ENCODE measurements around the gene WHRN.

WHRN gene

GRCh38 chr9:114505187-114506081 is at the start of gene WHRN:
Gene WHRN, minus strand, starts transcription at chr9:114505473. Its CDS starts 672 bp downstream, at chr9:114504801.
- Mint-ChIP-seq H3K27me3 (peaks cover 97% of the 10 kb centered on the region), H3K4me3 (peak within 1 kb of the TSS; percentile 75), H3K9me3 (no peaks in the 10 kb centered on the region), H3K27ac (peak within 1 kb of the TSS; percentile 24), H3K36me3 (no peaks in the 10 kb centered on the region), H3K4me1 (peaks cover 13% of the 10 kb centered on the region)
- CTCF ChIA-PET: interaction anchor here (1.1 to 10.1 kb wide), 7 partner anchors 17 to 147 kb away, joined by 3 to 96 read pairs (median 6); no protein-coding TSS in a partner anchor
- peak; percentile 94 for DNase-seq

DNA sequence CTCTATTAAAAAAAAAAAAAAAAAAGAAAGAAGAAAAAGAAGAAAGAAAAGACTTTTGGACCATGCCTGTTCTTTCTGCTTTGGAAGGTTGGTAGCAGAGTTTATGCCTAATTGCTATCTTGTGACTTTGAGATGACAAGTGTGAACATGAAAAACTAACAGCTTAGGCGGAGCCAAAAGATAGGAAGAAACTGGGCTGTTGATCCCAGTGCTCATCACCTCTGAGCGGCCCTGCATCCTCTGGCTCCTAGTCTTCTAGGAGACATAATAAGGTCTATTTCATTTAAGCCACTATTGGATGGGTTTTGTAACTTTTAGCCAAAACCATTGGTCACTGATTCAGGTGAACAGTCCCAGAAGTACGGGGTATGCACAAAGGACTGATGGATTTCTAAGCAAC is 47.9 kb upstream of the WHRN start:
- Mint-ChIP-seq H3K9me3 (no peaks in the 10 kb centered on the region), H3K36me3 (no peaks in the 10 kb centered on the region), H3K4me3 (no peak overlapping the region), H3K27ac (no peak overlapping the region), H3K27me3 (peaks cover 47% of the 10 kb centered on the region), H3K4me1 (no peaks in the 10 kb centered on the region)
- no peak for DNase-seq
- CTCF ChIA-PET: no interaction called here

DNA sequence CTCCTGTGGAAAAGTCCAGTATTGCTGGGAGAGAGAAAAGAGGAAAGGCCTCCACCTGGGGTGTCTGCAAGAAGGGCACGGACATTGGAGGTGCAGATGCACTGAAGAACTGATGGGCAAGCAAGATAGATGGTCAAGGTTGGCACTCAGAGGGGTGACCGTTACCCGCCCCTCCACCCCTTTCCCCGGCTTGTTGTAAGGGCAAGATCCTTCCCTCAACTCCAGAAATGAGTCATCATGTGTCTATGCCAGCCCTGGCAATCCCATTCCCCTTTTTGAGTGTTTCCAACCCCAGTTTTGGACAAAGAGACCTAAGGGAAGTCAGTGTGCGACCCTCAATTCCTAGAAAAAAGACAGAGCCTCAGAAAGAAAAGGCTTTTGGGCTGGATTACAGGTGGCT is 47.4 kb upstream of the WHRN start:
- CTCF ChIA-PET: no interaction called here
- Mint-ChIP-seq H3K4me3 (no peak overlapping the region), H3K4me1 (no peaks in the 10 kb centered on the region), H3K27ac (no peak overlapping the region), H3K27me3 (peaks cover 49% of the 10 kb centered on the region), H3K36me3 (no peaks in the 10 kb centered on the region), H3K9me3 (no peaks in the 10 kb centered on the region)
- DNase-seq: no peak

DNA sequence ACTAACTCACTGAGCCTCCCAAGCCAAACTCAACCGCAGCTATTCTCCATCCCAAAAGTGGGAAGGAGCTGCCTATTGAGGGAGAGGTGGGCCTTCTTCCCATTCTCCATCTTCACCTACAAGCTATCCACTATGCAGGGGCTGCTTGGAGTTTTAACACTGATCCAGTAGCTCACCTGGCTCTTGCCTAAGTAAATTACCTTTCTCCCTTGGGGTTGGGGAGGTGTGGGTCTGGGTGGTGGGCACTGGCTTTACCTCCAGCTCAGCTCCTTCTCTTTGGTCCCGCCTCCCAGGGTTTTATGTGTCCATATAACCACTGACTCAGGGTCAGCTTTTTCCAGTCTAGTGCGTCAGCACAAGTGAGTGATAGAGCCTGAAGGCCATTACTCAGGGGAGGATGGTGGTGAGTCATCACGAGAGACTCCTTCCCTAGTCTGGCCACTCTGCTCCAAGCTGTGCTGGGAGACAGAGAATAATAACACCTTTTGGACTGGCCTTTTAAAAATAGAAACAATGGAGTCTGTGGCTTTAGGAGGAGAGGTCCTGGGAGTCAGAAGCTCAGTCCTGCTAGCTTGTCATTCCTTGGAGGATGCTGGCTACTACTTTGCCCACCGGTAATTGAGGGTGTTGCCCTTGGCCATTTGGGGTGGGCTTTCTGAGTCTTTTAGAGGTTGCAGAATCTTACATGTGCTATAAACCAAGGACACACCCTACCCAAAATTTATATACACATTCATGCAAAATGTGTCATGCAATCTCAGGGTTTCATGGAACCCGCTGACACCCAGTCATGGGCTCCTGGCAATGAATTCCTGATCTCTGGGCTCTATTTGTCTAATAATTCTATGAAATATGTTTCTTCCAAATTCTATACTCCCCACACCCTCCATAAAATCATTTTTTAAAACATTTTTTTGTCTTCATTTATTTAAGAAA is 46.7 kb upstream of the WHRN start:
- H3K4me1 Mint-ChIP-seq: no peaks in the 10 kb centered on the region
- no peaks in the 10 kb centered on the region for H3K9me3 Mint-ChIP-seq
- H3K4me3 Mint-ChIP-seq: no peak overlapping the region
- peaks cover 52% of the 10 kb centered on the region for H3K27me3 Mint-ChIP-seq
- no peaks in the 10 kb centered on the region for H3K36me3 Mint-ChIP-seq
- no peak for DNase-seq
- CTCF ChIA-PET: interaction anchor here (0.9 kb wide), 1 partner anchor 12 kb away, joined by 3 read pairs; no protein-coding TSS in a partner anchor
- no peak overlapping the region for H3K27ac Mint-ChIP-seq

- no peaks in the 10 kb centered on the region for H3K9me3 Mint-ChIP-seq
- no peak for DNase-seq
- H3K27ac Mint-ChIP-seq: no peak overlapping the region
- H3K27me3 Mint-ChIP-seq: peaks cover 54% of the 10 kb centered on the region
- CTCF ChIA-PET: no interaction called here
- no peaks in the 10 kb centered on the region for H3K36me3 Mint-ChIP-seq
- H3K4me1 Mint-ChIP-seq: no peaks in the 10 kb centered on the region
- H3K4me3 Mint-ChIP-seq: no peak overlapping the region
Observed at GRCh38 chr9:114549697-114550330, 44.5 kb upstream of the WHRN start.

DNA sequence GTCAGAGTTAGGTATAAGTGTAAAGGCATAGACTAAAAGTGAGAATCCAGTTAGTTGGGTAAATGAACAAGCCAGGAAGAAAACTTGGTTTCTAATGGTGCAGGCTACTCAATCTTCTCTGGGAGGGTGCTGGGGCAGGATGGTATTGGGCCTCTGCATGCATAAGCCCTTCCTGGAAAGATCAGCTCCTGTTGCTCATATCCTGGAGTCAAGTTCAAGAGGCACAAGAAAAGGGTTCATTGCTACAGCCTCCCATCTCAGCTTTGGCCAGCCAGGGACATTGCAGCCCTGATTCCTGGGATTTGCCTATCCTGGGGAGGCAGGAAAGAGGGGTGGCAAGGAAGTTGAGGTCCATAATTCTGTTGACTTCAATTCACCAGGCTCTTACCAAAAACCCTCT is 41.6 kb upstream of the WHRN start:
- CTCF ChIA-PET: interaction anchor here (1.0 kb wide), 1 partner anchor 106 kb away, joined by 4 read pairs; no protein-coding TSS in a partner anchor
- no peaks in the 10 kb centered on the region for H3K4me1 Mint-ChIP-seq
- peaks cover 52% of the 10 kb centered on the region for H3K27me3 Mint-ChIP-seq
- DNase-seq: no peak
- H3K27ac Mint-ChIP-seq: no peak overlapping the region
- H3K9me3 Mint-ChIP-seq: no peaks in the 10 kb centered on the region
- no peaks in the 10 kb centered on the region for H3K36me3 Mint-ChIP-seq
- no peak overlapping the region for H3K4me3 Mint-ChIP-seq

DNA sequence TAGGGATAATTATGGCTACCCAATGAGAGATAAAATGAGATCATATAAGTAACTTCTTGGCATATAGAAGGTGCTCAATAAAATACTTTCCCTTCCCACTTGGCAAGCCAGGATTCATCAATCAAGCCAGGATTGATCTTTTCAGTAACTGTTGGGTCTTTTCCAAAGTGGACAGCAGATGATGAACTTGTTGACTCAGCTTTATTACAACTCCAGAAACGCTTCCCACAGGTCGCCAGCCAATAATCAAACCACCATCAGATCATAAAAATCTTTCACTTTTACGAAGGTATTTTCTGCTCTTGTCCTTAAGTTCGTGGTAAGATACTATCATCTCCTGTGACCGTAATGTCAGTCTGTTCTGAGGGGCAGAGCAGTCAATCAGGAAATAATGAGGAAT is 39.8 kb upstream of the WHRN start:
- H3K4me1 Mint-ChIP-seq: no peaks in the 10 kb centered on the region
- CTCF ChIA-PET: no interaction called here
- H3K27ac Mint-ChIP-seq: no peak overlapping the region
- no peaks in the 10 kb centered on the region for H3K9me3 Mint-ChIP-seq
- H3K4me3 Mint-ChIP-seq: no peak overlapping the region
- H3K36me3 Mint-ChIP-seq: no peaks in the 10 kb centered on the region
- peaks cover 49% of the 10 kb centered on the region for H3K27me3 Mint-ChIP-seq
- DNase-seq: no peak

GRCh38 chr9:114539701-114540380 is 34.6 kb upstream of the WHRN start:
- Mint-ChIP-seq H3K27me3 (peaks cover 29% of the 10 kb centered on the region), H3K36me3 (no peaks in the 10 kb centered on the region), H3K4me3 (no peak overlapping the region), H3K27ac (no peak overlapping the region), H3K4me1 (no peaks in the 10 kb centered on the region), H3K9me3 (no peaks in the 10 kb centered on the region)
- DNase-seq: no peak
- CTCF ChIA-PET: interaction anchor here (1.3 to 2.9 kb wide), 2 partner anchors 12 to 113 kb away, joined by 3 to 19 read pairs; no protein-coding TSS in a partner anchor

- CTCF ChIA-PET: interaction anchor here (0.6 to 2.9 kb wide), 7 partner anchors 11 to 697 kb away, joined by 3 to 19 read pairs (median 4); partner anchors contain the start of gene ATP6V1G1
- no peak overlapping the region for H3K4me3 Mint-ChIP-seq
Observed at GRCh38 chr9:114538241-114538640, 33.0 kb upstream of the WHRN start.

DNA sequence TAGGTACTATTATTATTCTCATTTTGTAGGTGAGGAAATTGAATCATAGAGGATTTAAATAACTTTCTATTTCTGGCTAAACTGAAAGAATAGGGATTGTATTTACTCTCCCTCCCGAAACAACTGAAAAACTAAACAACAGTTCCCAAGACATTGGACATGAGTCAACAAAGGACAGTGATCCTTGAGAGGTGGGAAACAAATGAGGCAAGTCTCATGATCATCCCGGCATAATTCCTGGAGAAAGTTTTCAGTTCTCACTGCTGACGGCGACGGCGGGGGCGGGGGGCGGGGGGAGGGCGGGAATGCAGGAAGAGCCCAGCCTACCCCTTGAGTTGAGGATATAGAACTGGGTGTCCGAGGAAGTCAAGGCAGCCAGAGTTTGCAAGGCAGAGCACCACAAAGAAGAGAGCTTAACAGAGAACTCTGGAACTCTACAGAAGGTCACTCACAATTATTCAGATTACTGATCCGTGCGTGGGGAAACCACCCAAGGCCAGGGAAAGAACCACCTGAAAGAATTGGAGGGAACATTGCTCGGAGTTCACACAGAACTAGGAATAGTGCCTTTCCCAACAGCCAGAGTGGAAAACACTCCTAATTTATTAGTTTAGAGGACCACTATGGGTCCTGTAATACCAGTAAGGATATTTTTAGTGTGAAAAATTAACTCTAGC is 27.4 kb upstream of the WHRN start:
- H3K36me3 Mint-ChIP-seq: no peaks in the 10 kb centered on the region
- no peaks in the 10 kb centered on the region for H3K9me3 Mint-ChIP-seq
- H3K4me1 Mint-ChIP-seq: no peaks in the 10 kb centered on the region
- H3K4me3 Mint-ChIP-seq: no peak overlapping the region
- CTCF ChIA-PET: interaction anchor here (1.3 kb wide), 1 partner anchor 120 kb away, joined by 3 read pairs; no protein-coding TSS in a partner anchor
- H3K27me3 Mint-ChIP-seq: peaks cover 25% of the 10 kb centered on the region
- no peak for DNase-seq
- H3K27ac Mint-ChIP-seq: no peak overlapping the region

More at GRCh38 chr9:114538241-114538640, 33.0 kb upstream of the WHRN start:
- Mint-ChIP-seq H3K4me1 (no peaks in the 10 kb centered on the region), H3K27me3 (peaks cover 31% of the 10 kb centered on the region), H3K27ac (no peak overlapping the region), H3K9me3 (no peaks in the 10 kb centered on the region), H3K36me3 (no peaks in the 10 kb centered on the region)
- peak; percentile 44 for DNase-seq

GRCh38 chr9:114529285-114529684 is 24.0 kb upstream of the WHRN start:
- Mint-ChIP-seq H3K4me1 (no peaks in the 10 kb centered on the region), H3K9me3 (no peaks in the 10 kb centered on the region), H3K36me3 (no peaks in the 10 kb centered on the region), H3K27me3 (peaks cover 43% of the 10 kb centered on the region), H3K4me3 (no peak overlapping the region), H3K27ac (no peak overlapping the region)
- CTCF ChIA-PET: interaction anchor here (1.2 kb wide), 1 partner anchor 21 kb away, joined by 5 read pairs; no protein-coding TSS in a partner anchor
- no peak for DNase-seq

- Mint-ChIP-seq H3K36me3 (no peaks in the 10 kb centered on the region), H3K4me3 (no peak overlapping the region), H3K27ac (no peak overlapping the region), H3K4me1 (no peaks in the 10 kb centered on the region), H3K9me3 (no peaks in the 10 kb centered on the region), H3K27me3 (peaks cover 52% of the 10 kb centered on the region)
- CTCF ChIA-PET: interaction anchor here (1.1 to 1.3 kb wide), 2 partner anchors 12 to 127 kb away, joined by 3 to 4 read pairs; no protein-coding TSS in a partner anchor
- no peak for DNase-seq
Observed at GRCh38 chr9:114526807-114527206, 21.5 kb upstream of the WHRN start.

DNA sequence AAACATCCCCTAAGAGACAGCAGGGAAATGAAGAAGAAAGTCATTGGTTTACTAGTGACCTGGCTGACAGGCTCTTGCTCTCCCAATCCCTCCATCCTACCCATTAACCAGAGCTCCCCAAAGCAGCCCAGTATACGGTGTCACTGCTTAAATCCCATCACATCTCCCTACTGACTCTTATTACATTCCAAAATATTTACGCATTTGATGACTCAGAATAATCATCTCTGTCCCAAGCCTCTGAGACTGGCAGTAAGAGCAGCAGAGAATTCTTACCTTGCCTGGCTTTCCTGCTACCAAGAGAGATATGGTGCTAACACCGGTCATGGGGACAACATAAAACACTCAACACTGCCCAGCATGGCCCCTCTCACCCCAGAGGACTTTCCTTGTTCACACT is 20.2 kb upstream of the WHRN start:
- DNase-seq: no peak
- CTCF ChIA-PET: interaction anchor here (1.0 kb wide), 1 partner anchor 128 kb away, joined by 3 read pairs; no protein-coding TSS in a partner anchor
- no peak overlapping the region for H3K4me3 Mint-ChIP-seq
- peaks cover 57% of the 10 kb centered on the region for H3K27me3 Mint-ChIP-seq
- H3K4me1 Mint-ChIP-seq: no peaks in the 10 kb centered on the region
- H3K27ac Mint-ChIP-seq: no peak overlapping the region
- H3K36me3 Mint-ChIP-seq: no peaks in the 10 kb centered on the region
- no peaks in the 10 kb centered on the region for H3K9me3 Mint-ChIP-seq

Data from activated naive CD4-positive, alpha-beta T cell treated with anti-CD3 and anti-CD28 coated beads, Interleukin-2, amount 10 ng/mL, durations not matched to agents 7 days and 5 days (primary cell).